ENCODE results near the gene CACNA1C. TPM values are rescaled to one million over a fixed set of nuclear protein-coding genes. Genes with fewer than 3 reads are reported as not detected.
A peak's percentile ranks its signal among the peaks of the same experiment; 100 is the strongest.

Gene CACNA1C
- total and polyA plus RNA-seq, 10 of the 15 experiments (the other 5 are each of a cell fraction or from before 2014, with no cell fraction given): under 0.01 to 0.15 (median 0.09) TPM; not detected in 5

GRCh38 chr12:2309647-2310046 lies 256.9 kb downstream of the CACNA1C start:
- SMC1A ChIA-PET (ENCODE audit: uncharacterized antibody, unreplicated experiment): no interaction called here
- ATAC-seq (no peak), DNase-seq (ENCODE audit: low read depth, low spot score) (no peak), FAIRE-seq (no peak)
- H3K27ac ChIP-seq (ENCODE audit: control insufficient read depth, insufficient read depth): no peak overlapping the region
- WGBS (ENCODE audit: insufficient coverage, insufficient replicate concordance, low lambda C conversion rate, missing lambda C conversion rate): 43% methylated on average over 5 of the region's 5 CpGs
- CTCF ChIA-PET: interaction anchor here (0.8 to 1.1 kb wide), 2 partner anchors 13 to 18 kb away, joined by 4 to 5 read pairs; no protein-coding TSS in a partner anchor
- no peak overlapping the region for H3K4me3 ChIP-seq
- no peaks in the 10 kb centered on the region for H4K20me1 ChIP-seq (ENCODE audit: control insufficient read depth, insufficient read depth)
- no TSS peak for BruUV-seq (replicated peaks)
- H3K79me2 ChIP-seq (ENCODE audit: control insufficient read depth, insufficient read depth, low read length): no peaks in the 10 kb centered on the region
- in situ Hi-C loops (cut with MboI) (no loop called here), intact Hi-C loops (cut with micrococcal nuclease; ENCODE audit: unreplicated experiment) (no loop called here)
- POLR2A ChIA-PET: no interaction called here
- TF ChIP-seq REST (IDR thresholded peaks at IDR 0.05; ENCODE audit: low read depth, low read length) (no peak), SPI1 (IDR thresholded peaks at IDR 0.05; ENCODE audit: borderline replicate concordance, insufficient read depth, low read depth, low read length) (peak; percentile 80; the same call in 1 of the 2 replicates), EZH2 (IDR thresholded peaks at IDR 0.05; ENCODE audit: borderline replicate concordance, control insufficient read depth, low read depth, low read length) (no peak), STAT3 (IDR thresholded peaks at IDR 0.05; ENCODE audit: low read depth, low read length) (no peak)
- H3K9me3 ChIP-seq (replicated peaks; ENCODE audit: control insufficient read depth, insufficient read depth, low read length): peaks cover 3% of the 10 kb centered on the region
- peaks cover 3% of the 10 kb centered on the region; the same call in 1 of the 2 replicates for H3K4me1 ChIP-seq (ENCODE audit: control insufficient read depth, insufficient read depth, low read length)
- no peaks in the 10 kb centered on the region for H3K27me3 ChIP-seq (replicated peaks in 1 of 2; ENCODE audit: control insufficient read depth in 2 of 2, insufficient read depth in 2 of 2, low read length in 1 of 2)
- H2AFZ ChIP-seq (ENCODE audit: control insufficient read depth, low read depth, low read length): no peak overlapping the region
- H3K36me3 ChIP-seq (ENCODE audit: control insufficient read depth in 2 of 2, insufficient read depth in 2 of 2, low read length in 1 of 2): no peaks in the 10 kb centered on the region
- no peak overlapping the region for H3K9ac ChIP-seq (ENCODE audit: control insufficient read depth, insufficient read depth, low read length)
- RAD21 ChIA-PET (ENCODE audit: unreplicated experiment): no interaction called here
- H3K4me2 ChIP-seq (ENCODE audit: control insufficient read depth, insufficient read depth): no peak overlapping the region

Data from GM12878 (cell line).